Karpas-422 (cell line): ENCODE data around the gene PPP2R5E. TPM values are rescaled to one million over a fixed set of nuclear protein-coding genes. Genes with fewer than 3 reads are reported as not detected.
A peak's percentile ranks its signal among the peaks of the same experiment; 100 is the strongest.

Source experiments
- DNase-seq: peaks from one replicate; pipeline ENCODE4 v3.0.0-alpha.2; 2015
- H2AFZ ChIP-seq: fragments of 200-600 bp; sonication (generic); 2 replicates; pipeline ENCODE4 v1.6.1; 2014; ENCODE audit warnings: antibody characterized with exemption, low read length, mixed read lengths
- H3K27ac ChIP-seq: fragments of 200-600 bp; sonication (generic); 2 replicates; pipeline ENCODE4 v1.5.1; 2014; ENCODE audit warnings: mild to moderate bottlenecking, low read length, moderate library complexity
- H3K27me3 ChIP-seq: fragments of 200-600 bp; sonication (generic); 2 replicates; pipeline ENCODE4 v1.6.1; 2014; ENCODE audit warnings: low read length, mixed read lengths
- H3K36me3 ChIP-seq: fragments of 200-600 bp; sonication (generic); 2 replicates; pipeline ENCODE4 v1.6.1; 2014; ENCODE audit warnings: low read length, mixed read lengths; ENCODE audit not compliant: insufficient read depth
- H3K4me1 ChIP-seq: fragments of 200-600 bp; sonication (generic); 2 replicates; pipeline ENCODE4 v1.6.1; 2014; ENCODE audit warnings: mild to moderate bottlenecking, low read length, mixed read lengths
- H3K4me2 ChIP-seq: fragments of 200-600 bp; sonication (generic); 2 replicates; pipeline ENCODE4 v1.6.1; 2014; ENCODE audit warnings: low read length, low read depth, mild to moderate bottlenecking; ENCODE audit not compliant: poor library complexity, severe bottlenecking
- H3K4me3 ChIP-seq: fragments of 200-600 bp; sonication (generic); 2 replicates; pipeline ENCODE4 v1.5.1; 2014; ENCODE audit warnings: mild to moderate bottlenecking, antibody characterized with exemption, low read length, mixed read lengths
- H3K79me2 ChIP-seq: fragments of 200-600 bp; sonication (generic); 2 replicates; pipeline ENCODE4 v1.6.1; 2014; ENCODE audit warnings: mild to moderate bottlenecking, low read length, mixed read lengths
- H3K9ac ChIP-seq: fragments of 200-600 bp; sonication (generic); 2 replicates; pipeline ENCODE4 v1.6.0; 2014; ENCODE audit warnings: low read length
- H3K9me2 ChIP-seq: fragments of 200-600 bp; sonication (generic), shearing (Covaris generic); replicated peaks from 2 replicates; pipeline ENCODE4 v1.6.0; 2014; ENCODE audit warnings: mild to moderate bottlenecking, low read length, moderate library complexity; ENCODE audit not compliant: insufficient read depth
- H3K9me3 ChIP-seq: fragments of 300-700, 200-600 bp; sonication (generic); 2 replicates; pipeline ENCODE4 v1.6.1; 2014; ENCODE audit warnings: low read length, mixed read lengths
- H4K20me1 ChIP-seq: fragments of 200-600 bp; sonication (generic); 2 replicates; pipeline ENCODE4 v1.6.1; 2014; ENCODE audit warnings: mild to moderate bottlenecking, antibody characterized with exemption, low read length, low read depth; ENCODE audit not compliant: insufficient read depth
- total RNA-seq: library from RNA; depleted of rRNA; stranded (reverse); fragments of >200 nt; shearing (Covaris generic); gene quantifications from 2 replicates; pipeline ENCODE4 v1.2.3, GENCODE V29; 2014; ENCODE audit warnings: low replicate concordance

The PPP2R5E gene
- total RNA-seq, 1 experiment from 2014 or later: 58.3 TPM

- no peaks in the 10 kb centered on the region for H4K20me1 ChIP-seq
These were observed 144.2 kb downstream of the PPP2R5E start for GRCh38 chr14:63398952-63399351.

GRCh38 chr14:63394841-63395240 is 148.3 kb downstream of the PPP2R5E start:
- Histone ChIP-seq H4K20me1 (no peaks in the 10 kb centered on the region), H3K79me2 (peaks cover 40% of the 10 kb centered on the region), H3K36me3 (0 out of 2 replicates have a peak, but pooled peaks cover 3% of the 10 kb centered on the region), H3K9me3 (no peaks in the 10 kb centered on the region), H3K27me3 (no peaks in the 10 kb centered on the region), H3K4me2 (no peak overlapping the region), H3K4me1 (peaks cover 17% of the 10 kb centered on the region), H3K9me2 (no peaks in the 10 kb centered on the region), H2AFZ (no peak overlapping the region), H3K4me3 (no peak overlapping the region), H3K27ac (no peak overlapping the region), H3K9ac (no peak overlapping the region)
- no peak for DNase-seq

More at GRCh38 chr14:63398952-63399351, 144.2 kb downstream of the PPP2R5E start:
- Histone ChIP-seq H3K79me2 (peaks cover 71% of the 10 kb centered on the region), H3K27me3 (no peaks in the 10 kb centered on the region), H3K4me1 (no peaks in the 10 kb centered on the region), H3K36me3 (0 out of 2 replicates have a peak, but pooled peaks cover 3% of the 10 kb centered on the region), H3K27ac (no peak overlapping the region), H2AFZ (no peak overlapping the region), H3K4me3 (no peak overlapping the region), H3K9ac (no peak overlapping the region), H3K9me3 (no peaks in the 10 kb centered on the region), H3K4me2 (no peak overlapping the region), H3K9me2 (no peaks in the 10 kb centered on the region)
- no peak for DNase-seq

- no peak overlapping the region for H3K4me3 ChIP-seq
- H3K4me1 ChIP-seq: peaks cover 17% of the 10 kb centered on the region
- no peaks in the 10 kb centered on the region for H3K9me2 ChIP-seq
- no peaks in the 10 kb centered on the region for H3K9me3 ChIP-seq
- peaks cover 36% of the 10 kb centered on the region for H3K79me2 ChIP-seq
- no peak overlapping the region for H3K4me2 ChIP-seq
- no peak for DNase-seq
- no peaks in the 10 kb centered on the region for H3K27me3 ChIP-seq
- no peak overlapping the region for H3K9ac ChIP-seq
- H3K27ac ChIP-seq: no peak overlapping the region
- no peak overlapping the region for H2AFZ ChIP-seq
- no peaks in the 10 kb centered on the region for H4K20me1 ChIP-seq
- peaks cover 5% of the 10 kb centered on the region; the same call in 1 of the 2 replicates for H3K36me3 ChIP-seq
These were observed 148.7 kb downstream of the PPP2R5E start for GRCh38 chr14:63394432-63394831.

GRCh38 chr14:63393012-63393411 is 150.2 kb downstream of the PPP2R5E start:
- no peak overlapping the region for H3K4me2 ChIP-seq
- H3K4me3 ChIP-seq: no peak overlapping the region
- H3K9me2 ChIP-seq: no peaks in the 10 kb centered on the region
- H3K79me2 ChIP-seq: peaks cover 27% of the 10 kb centered on the region
- no peaks in the 10 kb centered on the region for H3K9me3 ChIP-seq
- peak overlapping the region; percentile 44 for H3K27ac ChIP-seq
- H3K4me1 ChIP-seq: peaks cover 20% of the 10 kb centered on the region
- H3K36me3 ChIP-seq: peaks cover 10% of the 10 kb centered on the region; the same call in 1 of the 2 replicates
- H2AFZ ChIP-seq: no peak overlapping the region
- H3K27me3 ChIP-seq: no peaks in the 10 kb centered on the region
- H4K20me1 ChIP-seq: no peaks in the 10 kb centered on the region
- DNase-seq: no peak
- no peak overlapping the region for H3K9ac ChIP-seq

GRCh38 chr14:63392236-63392635 is 150.9 kb downstream of the PPP2R5E start:
- peaks cover 24% of the 10 kb centered on the region for H3K79me2 ChIP-seq
- no peaks in the 10 kb centered on the region for H3K27me3 ChIP-seq
- no peak overlapping the region for H2AFZ ChIP-seq
- H3K4me3 ChIP-seq: no peak overlapping the region
- H3K27ac ChIP-seq: peak overlapping the region; percentile 44
- no peaks in the 10 kb centered on the region for H3K9me3 ChIP-seq
- no peaks in the 10 kb centered on the region for H4K20me1 ChIP-seq
- H3K9me2 ChIP-seq: no peaks in the 10 kb centered on the region
- H3K9ac ChIP-seq: no peak overlapping the region
- H3K4me1 ChIP-seq: peaks cover 20% of the 10 kb centered on the region
- peak; percentile 62 for DNase-seq
- peak overlapping the region; percentile 2 for H3K4me2 ChIP-seq
- peaks cover 18% of the 10 kb centered on the region for H3K36me3 ChIP-seq

- no peaks in the 10 kb centered on the region for H3K9me2 ChIP-seq
- H3K4me3 ChIP-seq: no peak overlapping the region
- H3K9me3 ChIP-seq: no peaks in the 10 kb centered on the region
- H3K9ac ChIP-seq: no peak overlapping the region
- peaks cover 20% of the 10 kb centered on the region for H3K4me1 ChIP-seq
- H3K27ac ChIP-seq: no peak overlapping the region
- no peaks in the 10 kb centered on the region for H3K27me3 ChIP-seq
- peaks cover 19% of the 10 kb centered on the region for H3K79me2 ChIP-seq
- no peak overlapping the region for H3K4me2 ChIP-seq
- H2AFZ ChIP-seq: no peak overlapping the region
- H4K20me1 ChIP-seq: no peaks in the 10 kb centered on the region
- DNase-seq: peak; percentile 94
- peaks cover 30% of the 10 kb centered on the region for H3K36me3 ChIP-seq
These were observed 154.3 kb downstream of the PPP2R5E start for GRCh38 chr14:63388766-63389431.

- Histone ChIP-seq H3K79me2 (peaks cover 16% of the 10 kb centered on the region), H3K4me2 (no peak overlapping the region), H3K9me3 (no peaks in the 10 kb centered on the region), H3K36me3 (peaks cover 37% of the 10 kb centered on the region), H3K9me2 (no peaks in the 10 kb centered on the region), H4K20me1 (no peaks in the 10 kb centered on the region), H3K4me3 (no peak overlapping the region), H3K4me1 (peaks cover 10% of the 10 kb centered on the region), H3K27ac (no peak overlapping the region), H3K27me3 (no peaks in the 10 kb centered on the region), H3K9ac (no peak overlapping the region), H2AFZ (no peak overlapping the region)
- no peak for DNase-seq
These were observed 155.5 kb downstream of the PPP2R5E start for GRCh38 chr14:63387711-63388110.

- no peaks in the 10 kb centered on the region for H3K9me2 ChIP-seq
- no peak overlapping the region for H3K9ac ChIP-seq
- H3K4me2 ChIP-seq: no peak overlapping the region
- DNase-seq: peak; percentile 55
- H3K4me1 ChIP-seq: no peaks in the 10 kb centered on the region
- H4K20me1 ChIP-seq: no peaks in the 10 kb centered on the region
- no peaks in the 10 kb centered on the region for H3K27me3 ChIP-seq
- peaks cover 50% of the 10 kb centered on the region for H3K36me3 ChIP-seq
- no peak overlapping the region for H3K4me3 ChIP-seq
- no peaks in the 10 kb centered on the region for H3K9me3 ChIP-seq
- H2AFZ ChIP-seq: no peak overlapping the region
- no peak overlapping the region for H3K27ac ChIP-seq
- H3K79me2 ChIP-seq: peaks cover 10% of the 10 kb centered on the region
These were observed 159.3 kb downstream of the PPP2R5E start for GRCh38 chr14:63383776-63384367.
